ENCODE data around the gene DIABLO. TPM values are rescaled to one million over a fixed set of nuclear protein-coding genes. Genes with fewer than 3 reads are reported as not detected.

DIABLO gene
- total and polyA plus RNA-seq, 9 of the 15 experiments (the other 6 are each of a cell fraction or from before 2014, with no cell fraction given), result 37.3 to 101 (median 80.1) TPM

DNA sequence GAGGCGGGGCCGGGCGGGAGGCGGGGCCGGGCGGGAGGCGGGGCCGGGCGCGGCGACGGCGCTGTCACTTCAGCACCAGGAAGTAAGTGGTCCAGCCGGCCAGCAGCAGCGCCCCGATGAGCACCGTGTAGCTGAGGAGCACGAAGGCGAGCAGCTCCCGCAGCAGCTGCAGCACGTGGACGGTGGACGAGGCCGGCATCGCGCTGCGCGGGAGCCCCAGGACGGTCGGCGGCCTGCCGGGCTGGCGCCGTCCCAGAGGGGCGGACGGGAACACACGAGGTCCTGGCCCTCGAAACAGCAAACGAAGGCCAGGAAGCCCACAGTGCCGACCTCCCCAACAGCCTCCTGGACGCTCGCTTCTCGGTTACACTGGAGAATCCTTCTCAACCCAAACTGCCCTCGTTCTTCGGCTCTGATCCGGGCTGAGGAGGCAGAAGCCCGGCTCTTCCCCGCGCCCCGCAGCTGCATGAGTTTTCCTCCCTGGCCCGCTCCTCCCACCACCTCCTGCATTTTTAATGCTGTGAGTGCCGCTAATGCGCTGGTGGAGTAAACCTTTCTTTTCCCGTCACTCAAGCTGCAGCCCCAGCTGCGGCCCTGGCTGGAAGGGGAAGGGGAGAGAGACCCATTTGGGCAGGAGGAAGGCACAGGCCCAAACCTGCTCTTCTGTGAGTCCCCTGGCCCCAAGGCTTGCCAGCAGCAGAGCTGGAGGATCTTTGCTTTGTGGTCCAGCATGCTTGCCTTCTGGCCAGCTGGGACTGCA, 694 bp upstream of the DIABLO start (continued):
- TF ChIP-seq NKRF (IDR thresholded peaks at IDR 0.05; ENCODE audit: borderline replicate concordance), result peak; percentile 81; the same call in 1 of the 2 replicates
- TF ChIP-seq HNRNPUL1 (IDR thresholded peaks at IDR 0.05; ENCODE audit: low read length), result no peak
- peak; percentile 64; the same call in 1 of the 2 replicates for TF ChIP-seq THAP12 (CRISPR knock-in tag; IDR thresholded peaks at IDR 0.05)
- TF ChIP-seq ELF1 (tag; IDR thresholded peaks at IDR 0.05), result peak; percentile 89
- no peak for TF ChIP-seq ZNF551 (CRISPR knock-in tag; IDR thresholded peaks at IDR 0.05)
- 0 out of 2 replicates have a peak, but pooled peaks have one; percentile 88 for TF ChIP-seq RERE (CRISPR knock-in tag; IDR thresholded peaks at IDR 0.05; ENCODE audit: borderline replicate concordance)
- no peak for TF ChIP-seq FOXM1 (IDR thresholded peaks at IDR 0.05; ENCODE audit: low read depth)
- TF ChIP-seq FOXM1 (CRISPR knock-in tag; IDR thresholded peaks at IDR 0.05; ENCODE audit: low read depth), result peak; percentile 94
- no peak for TF ChIP-seq ZNF41 (CRISPR knock-in tag; conservative IDR thresholded peaks at IDR 0.05)
- TF ChIP-seq, protein P1, sequence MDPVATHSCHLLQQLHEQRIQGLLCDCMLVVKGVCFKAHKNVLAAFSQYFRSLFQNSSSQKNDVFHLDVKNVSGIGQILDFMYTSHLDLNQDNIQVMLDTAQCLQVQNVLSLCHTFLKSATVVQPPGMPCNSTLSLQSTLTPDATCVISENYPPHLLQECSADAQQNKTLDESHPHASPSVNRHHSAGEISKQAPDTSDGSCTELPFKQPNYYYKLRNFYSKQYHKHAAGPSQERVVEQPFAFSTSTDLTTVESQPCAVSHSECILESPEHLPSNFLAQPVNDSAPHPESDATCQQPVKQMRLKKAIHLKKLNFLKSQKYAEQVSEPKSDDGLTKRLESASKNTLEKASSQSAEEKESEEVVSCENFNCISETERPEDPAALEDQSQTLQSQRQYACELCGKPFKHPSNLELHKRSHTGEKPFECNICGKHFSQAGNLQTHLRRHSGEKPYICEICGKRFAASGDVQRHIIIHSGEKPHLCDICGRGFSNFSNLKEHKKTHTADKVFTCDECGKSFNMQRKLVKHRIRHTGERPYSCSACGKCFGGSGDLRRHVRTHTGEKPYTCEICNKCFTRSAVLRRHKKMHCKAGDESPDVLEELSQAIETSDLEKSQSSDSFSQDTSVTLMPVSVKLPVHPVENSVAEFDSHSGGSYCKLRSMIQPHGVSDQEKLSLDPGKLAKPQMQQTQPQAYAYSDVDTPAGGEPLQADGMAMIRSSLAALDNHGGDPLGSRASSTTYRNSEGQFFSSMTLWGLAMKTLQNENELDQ (CRISPR knock-in tag; IDR thresholded peaks at IDR 0.05; ENCODE audit: borderline replicate concordance), result peak; percentile 49; the same call in 1 of the 2 replicates
- TF ChIP-seq E2F3 (CRISPR knock-in tag; IDR thresholded peaks at IDR 0.05), result peak; percentile 95
- peak; percentile 89 for TF ChIP-seq PRMT5 (CRISPR knock-in tag; IDR thresholded peaks at IDR 0.05)
- TF ChIP-seq ZNF263 (CRISPR knock-in tag; IDR thresholded peaks at IDR 0.05; ENCODE audit: borderline replicate concordance), result peak; percentile 97
- TF ChIP-seq GATA2 (CRISPR knock-in tag; IDR thresholded peaks at IDR 0.05), result no peak
- peak; percentile 31; the same call in 1 of the 2 replicates for TF ChIP-seq TCF3 (CRISPR knock-in tag; IDR thresholded peaks at IDR 0.05)
